Measurements from ENCODE around the gene INPP5A. TPM values are rescaled to one million over a fixed set of nuclear protein-coding genes. Genes with fewer than 3 reads are reported as not detected.

The INPP5A gene
- total RNA-seq, 1 experiment from 2014 or later = 16.6 TPM

DNA sequence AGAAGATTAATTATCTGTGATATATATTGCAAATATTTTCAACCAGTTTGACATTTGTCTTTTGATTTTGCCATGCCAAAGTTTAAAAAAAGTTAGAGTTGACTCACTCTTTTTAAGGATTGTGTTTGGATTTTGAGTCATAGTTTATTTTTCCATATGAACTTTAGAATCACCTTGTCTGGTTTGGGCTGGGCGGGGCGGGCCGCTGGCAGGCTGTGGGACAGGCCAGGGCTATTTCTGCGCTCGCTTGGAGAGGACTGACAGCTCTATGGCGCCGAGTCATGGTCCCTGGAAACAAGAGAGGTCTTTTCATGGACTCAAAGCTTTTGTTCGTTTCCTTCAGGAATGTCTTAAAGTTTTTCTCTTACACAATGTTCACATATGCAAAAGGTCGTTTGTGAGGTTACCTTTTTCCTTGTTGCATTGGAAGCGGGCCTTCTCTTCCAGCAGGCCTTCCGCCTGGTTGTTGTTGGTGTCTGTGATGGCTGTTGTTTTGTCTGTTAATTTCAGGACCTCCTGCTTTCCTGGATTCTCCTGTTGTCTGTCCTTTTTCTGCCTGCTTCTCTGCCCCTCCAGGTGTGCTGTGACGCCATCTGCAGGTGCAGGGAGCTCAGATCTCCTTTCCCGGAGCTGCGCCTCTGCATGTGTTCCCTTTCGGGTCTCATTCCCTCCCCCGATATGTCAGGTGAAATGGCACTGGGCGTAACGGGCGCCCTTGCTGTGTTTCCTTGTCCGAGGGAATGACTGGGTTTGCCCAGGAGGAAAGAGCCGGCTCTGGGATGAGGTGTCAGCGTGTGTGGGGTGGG, 53.8 kb downstream of the INPP5A start:
- CTCF ChIA-PET = interaction anchor here (0.6 to 1.7 kb wide), 4 partner anchors 16 to 59 kb away, joined by 3 to 6 read pairs (median 4); no protein-coding TSS in a partner anchor
- Mint-ChIP-seq H3K27me3 (ENCODE audit: unreplicated experiment) (no peaks in the 10 kb centered on the region), H3K4me3 (ENCODE audit: low read depth, unreplicated experiment) (peak overlapping the region; percentile 60), H3K27ac (ENCODE audit: unreplicated experiment) (peak overlapping the region; percentile 87), H3K9me3 (ENCODE audit: low read depth, unreplicated experiment) (no peaks in the 10 kb centered on the region), H3K4me1 (ENCODE audit: low read depth, unreplicated experiment) (peaks cover 37% of the 10 kb centered on the region), H3K36me3 (ENCODE audit: insufficient read depth, unreplicated experiment) (peaks cover 9% of the 10 kb centered on the region)
- DNase-seq = peak; percentile 46
- TF ChIP-seq, protein P1, sequence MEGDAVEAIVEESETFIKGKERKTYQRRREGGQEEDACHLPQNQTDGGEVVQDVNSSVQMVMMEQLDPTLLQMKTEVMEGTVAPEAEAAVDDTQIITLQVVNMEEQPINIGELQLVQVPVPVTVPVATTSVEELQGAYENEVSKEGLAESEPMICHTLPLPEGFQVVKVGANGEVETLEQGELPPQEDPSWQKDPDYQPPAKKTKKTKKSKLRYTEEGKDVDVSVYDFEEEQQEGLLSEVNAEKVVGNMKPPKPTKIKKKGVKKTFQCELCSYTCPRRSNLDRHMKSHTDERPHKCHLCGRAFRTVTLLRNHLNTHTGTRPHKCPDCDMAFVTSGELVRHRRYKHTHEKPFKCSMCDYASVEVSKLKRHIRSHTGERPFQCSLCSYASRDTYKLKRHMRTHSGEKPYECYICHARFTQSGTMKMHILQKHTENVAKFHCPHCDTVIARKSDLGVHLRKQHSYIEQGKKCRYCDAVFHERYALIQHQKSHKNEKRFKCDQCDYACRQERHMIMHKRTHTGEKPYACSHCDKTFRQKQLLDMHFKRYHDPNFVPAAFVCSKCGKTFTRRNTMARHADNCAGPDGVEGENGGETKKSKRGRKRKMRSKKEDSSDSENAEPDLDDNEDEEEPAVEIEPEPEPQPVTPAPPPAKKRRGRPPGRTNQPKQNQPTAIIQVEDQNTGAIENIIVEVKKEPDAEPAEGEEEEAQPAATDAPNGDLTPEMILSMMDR (IDR thresholded peaks at IDR 0.05; ENCODE audit: unreplicated experiment) = no peak
- intact Hi-C loops (cut with micrococcal nuclease; ENCODE audit: unreplicated experiment) = no loop called here
- no TSS peak for BruUV-seq (replicated peaks)

DNA sequence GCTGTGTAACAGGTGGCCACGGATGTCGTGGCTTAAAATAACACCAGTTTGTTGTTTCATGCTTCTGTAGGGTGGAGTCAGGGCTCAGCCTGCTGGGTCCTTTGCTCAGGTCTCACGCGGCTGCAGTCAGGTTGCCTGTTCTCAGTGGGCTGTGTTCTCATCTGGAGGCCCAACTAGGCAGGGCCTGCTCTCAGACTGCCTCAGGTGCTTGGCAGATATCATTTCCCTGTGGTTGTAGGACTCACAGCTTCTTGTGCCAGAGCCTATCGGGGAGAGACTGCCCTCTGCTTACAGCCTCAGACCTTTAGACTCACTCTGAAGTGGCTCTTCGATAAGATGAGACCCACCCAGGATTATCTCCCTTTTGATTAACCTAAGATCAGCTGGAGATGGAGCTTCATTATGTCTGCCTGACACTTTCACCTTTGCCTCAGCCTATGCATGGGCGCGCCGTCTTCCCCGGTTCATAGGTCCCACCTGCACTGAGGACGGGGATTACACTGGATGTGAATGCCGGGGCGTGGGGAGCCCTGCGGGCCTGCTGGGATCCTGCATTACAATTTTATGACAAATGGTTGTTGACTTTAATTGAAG, 55.3 kb downstream of the INPP5A start:
- no peak for DNase-seq
- intact Hi-C loops (cut with micrococcal nuclease; ENCODE audit: unreplicated experiment) = no loop called here
- Mint-ChIP-seq H3K27ac (ENCODE audit: unreplicated experiment) (no peak overlapping the region), H3K4me3 (ENCODE audit: low read depth, unreplicated experiment) (no peak overlapping the region), H3K9me3 (ENCODE audit: low read depth, unreplicated experiment) (no peaks in the 10 kb centered on the region), H3K27me3 (ENCODE audit: unreplicated experiment) (no peaks in the 10 kb centered on the region), H3K4me1 (ENCODE audit: low read depth, unreplicated experiment) (peaks cover 37% of the 10 kb centered on the region), H3K36me3 (ENCODE audit: insufficient read depth, unreplicated experiment) (peaks cover 9% of the 10 kb centered on the region)
- CTCF ChIA-PET = interaction anchor here (0.6 kb wide), 1 partner anchor 756 kb away, joined by 3 read pairs; no protein-coding TSS in a partner anchor
- TF ChIP-seq, protein P1 (IDR thresholded peaks at IDR 0.05; ENCODE audit: unreplicated experiment) = no peak
- BruUV-seq (replicated peaks) = no TSS peak

DNA sequence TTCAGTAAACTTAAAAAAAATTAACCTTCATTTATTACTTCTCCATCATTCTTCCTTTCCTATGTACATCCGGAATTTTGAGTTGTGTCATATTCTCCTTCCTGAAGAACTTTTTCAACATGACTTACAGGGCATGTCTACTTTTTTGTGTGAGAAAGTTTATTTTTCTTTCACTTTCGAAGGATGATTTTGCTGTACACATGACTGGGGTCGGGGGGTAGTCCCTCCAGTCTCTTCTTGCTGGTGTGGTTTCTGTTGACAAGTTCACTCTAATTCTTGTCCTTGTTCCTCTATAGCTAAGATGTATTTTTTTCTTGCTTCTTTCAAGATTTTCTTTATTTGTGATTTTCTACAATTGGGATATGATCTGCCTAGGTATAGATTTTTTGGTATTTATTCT, 55.8 kb downstream of the INPP5A start:
- H3K36me3 Mint-ChIP-seq (ENCODE audit: insufficient read depth, unreplicated experiment) = peaks cover 9% of the 10 kb centered on the region
- H3K9me3 Mint-ChIP-seq (ENCODE audit: low read depth, unreplicated experiment) = peaks cover under 1% of the 10 kb centered on the region
- H3K27me3 Mint-ChIP-seq (ENCODE audit: unreplicated experiment) = no peaks in the 10 kb centered on the region
- TF ChIP-seq, protein P1 (IDR thresholded peaks at IDR 0.05; ENCODE audit: unreplicated experiment) = no peak
- no peak for DNase-seq
- no peak overlapping the region for H3K4me3 Mint-ChIP-seq (ENCODE audit: low read depth, unreplicated experiment)
- intact Hi-C loops (cut with micrococcal nuclease; ENCODE audit: unreplicated experiment) = no loop called here
- BruUV-seq (replicated peaks) = no TSS peak
- CTCF ChIA-PET = interaction anchor here (0.6 kb wide), 1 partner anchor 756 kb away, joined by 3 read pairs; no protein-coding TSS in a partner anchor
- H3K27ac Mint-ChIP-seq (ENCODE audit: unreplicated experiment) = no peak overlapping the region
- peaks cover 37% of the 10 kb centered on the region for H3K4me1 Mint-ChIP-seq (ENCODE audit: low read depth, unreplicated experiment)

DNA sequence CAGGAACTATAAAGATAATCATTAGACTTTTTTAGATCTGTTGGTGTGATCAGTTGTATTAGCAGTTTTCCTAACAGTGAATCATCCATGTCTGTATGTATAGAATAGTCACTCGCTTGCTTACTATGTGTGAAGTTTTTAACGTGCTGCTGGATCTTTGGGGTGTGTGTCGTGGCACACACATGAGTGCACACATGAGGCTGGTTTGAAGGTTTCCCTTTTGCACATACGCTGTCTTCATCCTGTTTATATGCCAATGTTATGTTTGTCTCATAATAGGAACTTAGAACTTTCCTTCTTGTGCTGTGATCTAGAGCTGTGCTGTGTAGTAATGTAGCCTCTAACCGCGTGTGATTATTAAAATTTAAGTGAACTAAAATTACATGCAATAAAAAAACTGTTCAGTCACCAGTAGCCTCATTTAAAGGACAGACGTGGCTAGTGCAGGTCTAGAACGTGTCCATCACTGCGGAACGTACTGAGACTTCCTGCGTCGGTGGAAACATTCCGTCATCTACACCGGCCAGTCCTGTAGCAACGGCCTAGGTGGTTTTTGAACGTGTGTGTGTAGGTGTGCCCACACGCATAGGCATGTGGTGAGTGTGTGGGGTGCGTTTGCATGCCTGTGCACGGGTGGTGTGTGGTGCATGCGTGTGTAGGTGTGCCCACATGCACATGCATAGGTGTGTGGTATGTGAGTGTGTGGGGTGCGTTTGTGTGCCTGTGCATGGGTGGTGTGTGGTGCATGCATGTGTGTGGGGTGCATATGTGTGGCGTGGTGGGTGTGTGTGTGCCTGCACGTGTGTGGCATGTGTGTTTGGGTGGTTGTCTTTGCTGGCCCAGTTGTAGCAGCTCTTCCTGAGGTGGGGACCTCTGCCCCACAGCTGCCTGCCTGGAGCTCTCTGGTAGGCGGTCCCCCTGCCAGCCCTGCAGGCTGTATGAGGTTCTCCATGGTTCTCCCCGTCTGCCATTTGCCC, 56.6 kb downstream of the INPP5A start:
- BruUV-seq (replicated peaks) = no TSS peak
- TF ChIP-seq, protein P1 (IDR thresholded peaks at IDR 0.05; ENCODE audit: unreplicated experiment) = no peak
- Mint-ChIP-seq H3K27ac (ENCODE audit: unreplicated experiment) (no peak overlapping the region), H3K4me1 (ENCODE audit: low read depth, unreplicated experiment) (peaks cover 37% of the 10 kb centered on the region), H3K9me3 (ENCODE audit: low read depth, unreplicated experiment) (peaks cover 4% of the 10 kb centered on the region), H3K27me3 (ENCODE audit: unreplicated experiment) (no peaks in the 10 kb centered on the region), H3K4me3 (ENCODE audit: low read depth, unreplicated experiment) (no peak overlapping the region), H3K36me3 (ENCODE audit: insufficient read depth, unreplicated experiment) (peaks cover 9% of the 10 kb centered on the region)
- CTCF ChIA-PET = no interaction called here
- intact Hi-C loops (cut with micrococcal nuclease; ENCODE audit: unreplicated experiment) = no loop called here
- no peak for DNase-seq

Data from Calu3 (cell line).